Caco-2 (cell line): Measurements from ENCODE around the gene COPS6. TPM values are rescaled to one million over a fixed set of nuclear protein-coding genes. Genes with fewer than 3 reads are reported as not detected.
A peak's percentile ranks its signal among the peaks of the same experiment; 100 is the strongest.

Experiments used
- BruUV-seq: library from RNA; stranded (reverse); fragments of 400-500 nt; replicated peaks from 2 replicates; lab custom pipeline; 2021; lab: Mats Ljungman, UMichigan
- CTCF ChIA-PET: fragments of 300-600 bp; sonication (Branson Sonifier 250); formaldehyde crosslinking; loops from one replicate; lab custom pipeline; 2022; ENCODE audit warnings: antibody characterized with exemption; lab: Charles Lee
- POLR2A ChIA-PET: fragments of 300-600 bp; sonication (Branson Sonifier 250); formaldehyde crosslinking; loops from one replicate; lab custom pipeline; 2022; ENCODE audit warnings: antibody characterized with exemption; lab: Charles Lee
- DNase-seq, 2 experiments: peaks; one replicate each; pipeline versions ENCODE4 v3.0.0 to v3.0.0-alpha.2; 2020 to 2022
- H3K27me3 ChIP-seq: replicated peaks from 2 replicates; pipeline ENCODE4 v1.6.0; 2011; ENCODE audit warnings: low read length; ENCODE audit not compliant: control insufficient read depth, insufficient read depth
- H3K36me3 ChIP-seq: 2 replicates; pipeline ENCODE4 v1.5.1; 2011; ENCODE audit warnings: low read length; ENCODE audit not compliant: control insufficient read depth, insufficient read depth
- H3K4me1 ChIP-seq: fragments of 250-450 bp; sonication (Bioruptor Pico); 2 replicates; pipeline ENCODE4 v1.5.1; 2020; ENCODE audit warnings: mild to moderate bottlenecking
- H3K4me3 ChIP-seq: 2 replicates; pipeline ENCODE4 v1.5.1; 2011; ENCODE audit warnings: low read depth, mild to moderate bottlenecking, control low read depth, low read length
- H3K9me3 ChIP-seq: fragments of 250-450 bp; sonication (Bioruptor Pico); 2 replicates; pipeline ENCODE4 v1.5.1; 2020; ENCODE audit warnings: mild to moderate bottlenecking, moderate library complexity
- H3K27ac Mint-ChIP-seq: one replicate; pipeline ENCODE4 v1.8.0; 2022; ENCODE audit warnings: mixed read lengths; ENCODE audit not compliant: unreplicated experiment
- H3K27me3 Mint-ChIP-seq: one replicate; pipeline ENCODE4 v1.8.0; 2022; ENCODE audit warnings: mixed read lengths; ENCODE audit not compliant: insufficient read depth, unreplicated experiment
- H3K36me3 Mint-ChIP-seq: one replicate; pipeline ENCODE4 v1.8.0; 2022; ENCODE audit warnings: mild to moderate bottlenecking, mixed read lengths; ENCODE audit not compliant: insufficient read depth, unreplicated experiment
- H3K4me1 Mint-ChIP-seq: one replicate; pipeline ENCODE4 v1.8.0; 2022; ENCODE audit warnings: low read depth, mixed read lengths; ENCODE audit not compliant: unreplicated experiment
- H3K4me3 Mint-ChIP-seq: one replicate; pipeline ENCODE4 v1.8.0; 2022; ENCODE audit warnings: mild to moderate bottlenecking, moderate library complexity, mixed read lengths; ENCODE audit not compliant: unreplicated experiment
- H3K9me3 Mint-ChIP-seq: one replicate; pipeline ENCODE4 v1.8.0; 2022; ENCODE audit warnings: mixed read lengths; ENCODE audit not compliant: unreplicated experiment
- intact Hi-C: fragments of 100-400 bp; cut with micrococcal nuclease; formaldehyde crosslinking; loops from one replicate; pipeline ENCODE4 v1.10.0; 2022; ENCODE audit not compliant: unreplicated experiment
- total RNA-seq: library from RNA; stranded (reverse); gene quantifications from 2 replicates; pipeline ENCODE4 v1.2.3, GENCODE V29; 2022
- TF ChIP-seq, protein P1 (sequence below), 2 experiments: fragments of 200-600 bp in 1 of 2; IDR thresholded peaks; 1 replicate in 1 of 2; 2 replicates in 1 of 2; pipeline versions ENCODE4 v1.5.1 to v1.8.0; 2011 to 2022; ENCODE audit warnings: antibody characterized with exemption in 1 of 2, control low read depth in 1 of 2, inconsistent platforms in 1 of 2, low read depth in 1 of 2, low read length in 1 of 2, mild to moderate bottlenecking in 1 of 2, moderate library complexity in 1 of 2; ENCODE audit not compliant: insufficient read depth in 1 of 2, severe bottlenecking in 1 of 2, unreplicated experiment in 1 of 2

The COPS6 gene
- total RNA-seq, 1 experiment from 2014 or later = 142 TPM

DNA sequence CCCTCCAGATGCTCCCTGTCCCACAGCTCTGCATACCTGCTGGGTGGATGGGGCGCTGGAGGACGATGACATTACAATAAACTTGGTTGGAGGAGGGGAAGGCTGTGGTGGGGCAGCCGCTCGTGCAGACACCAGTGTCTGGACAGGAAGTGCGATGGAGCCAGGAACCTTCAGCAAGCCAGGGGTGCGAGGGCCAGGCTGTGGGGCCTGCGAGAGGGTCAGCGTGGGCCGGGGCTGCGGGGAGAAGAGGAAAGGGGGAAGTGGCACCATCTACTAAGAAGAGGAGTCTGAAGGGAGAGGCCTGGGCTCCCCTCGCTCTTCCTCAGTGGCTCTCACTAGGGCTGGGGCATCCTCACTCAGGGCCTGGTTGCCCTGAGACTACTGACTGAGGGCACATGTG is 19.1 kb downstream of the COPS6 start:
- H3K36me3 Mint-ChIP-seq = peaks cover 65% of the 10 kb centered on the region
- CTCF ChIA-PET = no interaction called here

DNA sequence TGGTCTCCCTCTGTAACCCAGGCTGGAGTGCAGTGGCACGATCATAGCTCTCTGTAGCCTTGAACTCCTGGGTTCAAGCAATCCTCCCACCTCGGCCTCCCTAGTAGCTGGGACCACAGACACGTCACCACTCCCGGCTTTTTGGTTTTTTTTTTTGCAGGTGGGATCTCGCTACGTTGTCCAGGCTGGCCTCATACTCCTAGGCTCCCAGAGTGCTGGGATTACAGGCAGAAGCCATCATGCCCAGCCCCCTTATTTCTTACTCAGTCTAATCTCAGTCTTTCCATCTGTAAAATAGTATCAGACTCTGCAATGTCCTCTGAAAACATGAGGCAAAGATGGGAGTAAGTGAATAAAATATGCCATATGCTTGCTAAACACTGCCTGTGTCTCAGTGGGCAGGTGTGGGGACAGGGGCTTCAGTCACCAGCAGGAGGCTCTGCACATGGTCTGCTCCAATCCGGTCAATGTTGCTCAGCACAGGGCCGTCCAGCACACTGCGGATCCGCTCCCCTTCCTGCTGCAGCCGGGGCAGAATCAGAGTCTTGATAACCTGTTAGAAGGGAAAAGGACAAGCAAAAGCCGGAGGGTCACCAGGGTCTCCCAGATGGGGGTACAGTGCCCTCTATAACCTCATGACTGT is 20.9 kb downstream of the COPS6 start:
- no peak overlapping the region for H3K4me3 ChIP-seq
- Mint-ChIP-seq H3K9me3 (no peaks in the 10 kb centered on the region), H3K27me3 (no peaks in the 10 kb centered on the region), H3K4me1 (no peaks in the 10 kb centered on the region), H3K4me3 (no peak overlapping the region), H3K36me3 (peaks cover 65% of the 10 kb centered on the region), H3K27ac (no peak overlapping the region)
- H3K9me3 ChIP-seq = no peaks in the 10 kb centered on the region
- TF ChIP-seq, protein P1, sequence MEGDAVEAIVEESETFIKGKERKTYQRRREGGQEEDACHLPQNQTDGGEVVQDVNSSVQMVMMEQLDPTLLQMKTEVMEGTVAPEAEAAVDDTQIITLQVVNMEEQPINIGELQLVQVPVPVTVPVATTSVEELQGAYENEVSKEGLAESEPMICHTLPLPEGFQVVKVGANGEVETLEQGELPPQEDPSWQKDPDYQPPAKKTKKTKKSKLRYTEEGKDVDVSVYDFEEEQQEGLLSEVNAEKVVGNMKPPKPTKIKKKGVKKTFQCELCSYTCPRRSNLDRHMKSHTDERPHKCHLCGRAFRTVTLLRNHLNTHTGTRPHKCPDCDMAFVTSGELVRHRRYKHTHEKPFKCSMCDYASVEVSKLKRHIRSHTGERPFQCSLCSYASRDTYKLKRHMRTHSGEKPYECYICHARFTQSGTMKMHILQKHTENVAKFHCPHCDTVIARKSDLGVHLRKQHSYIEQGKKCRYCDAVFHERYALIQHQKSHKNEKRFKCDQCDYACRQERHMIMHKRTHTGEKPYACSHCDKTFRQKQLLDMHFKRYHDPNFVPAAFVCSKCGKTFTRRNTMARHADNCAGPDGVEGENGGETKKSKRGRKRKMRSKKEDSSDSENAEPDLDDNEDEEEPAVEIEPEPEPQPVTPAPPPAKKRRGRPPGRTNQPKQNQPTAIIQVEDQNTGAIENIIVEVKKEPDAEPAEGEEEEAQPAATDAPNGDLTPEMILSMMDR (IDR thresholded peaks at IDR 0.05; ENCODE audit: insufficient read depth in 1 of 2, low read depth in 1 of 2, low read length in 1 of 2, severe bottlenecking in 1 of 2, unreplicated experiment in 1 of 2) = peak in 1 of 2 experiments; percentile 45
- DNase-seq = peak in 1 of 2 experiments; percentile 34
- peaks cover 4% of the 10 kb centered on the region for H3K36me3 ChIP-seq
- CTCF ChIA-PET = no interaction called here
- no peaks in the 10 kb centered on the region for H3K4me1 ChIP-seq
- no peaks in the 10 kb centered on the region for H3K27me3 ChIP-seq
- no TSS peak for BruUV-seq
- intact Hi-C loops = no loop called here
- POLR2A ChIA-PET = no interaction called here

More for the DNA sequence above, 19.1 kb downstream of the COPS6 start:
- intact Hi-C loops = no loop called here
- DNase-seq = no peak
- Mint-ChIP-seq H3K4me1 (no peaks in the 10 kb centered on the region), H3K4me3 (no peak overlapping the region), H3K9me3 (no peaks in the 10 kb centered on the region), H3K27me3 (no peaks in the 10 kb centered on the region), H3K27ac (peak overlapping the region; percentile 21)
- peaks cover 4% of the 10 kb centered on the region for H3K36me3 ChIP-seq
- TF ChIP-seq, protein P1 (IDR thresholded peaks at IDR 0.05; ENCODE audit: insufficient read depth in 1 of 2, low read depth in 1 of 2, low read length in 1 of 2, severe bottlenecking in 1 of 2, unreplicated experiment in 1 of 2) = no peak
- no TSS peak for BruUV-seq
- POLR2A ChIA-PET = no interaction called here
- no peaks in the 10 kb centered on the region for H3K27me3 ChIP-seq
- H3K4me3 ChIP-seq = no peak overlapping the region
- H3K4me1 ChIP-seq = no peaks in the 10 kb centered on the region
- no peaks in the 10 kb centered on the region for H3K9me3 ChIP-seq

DNA sequence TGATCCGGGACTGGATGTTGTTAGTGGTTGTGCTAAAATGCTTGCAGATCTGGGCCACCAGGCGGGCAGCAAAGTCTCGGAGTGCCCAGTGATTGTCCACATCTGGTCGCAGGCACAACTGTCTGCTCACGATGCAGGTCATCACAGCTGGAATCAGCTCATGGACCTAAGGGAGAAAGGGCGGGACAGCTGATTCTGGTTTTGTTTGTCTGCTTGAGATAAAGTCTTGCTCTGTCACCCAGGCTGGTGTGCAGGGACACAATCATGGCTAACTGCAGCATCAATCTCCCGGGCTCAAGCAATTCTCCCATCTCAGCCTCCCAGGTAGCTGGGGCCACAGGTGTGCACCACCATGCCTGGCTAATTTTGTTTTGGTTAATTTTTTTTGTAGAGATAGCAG is 22.4 kb downstream of the COPS6 start:
- Mint-ChIP-seq H3K27me3 (no peaks in the 10 kb centered on the region), H3K4me3 (no peak overlapping the region), H3K9me3 (peaks cover 4% of the 10 kb centered on the region), H3K4me1 (peaks cover 5% of the 10 kb centered on the region), H3K27ac (no peak overlapping the region), H3K36me3 (peaks cover 68% of the 10 kb centered on the region)
- DNase-seq = no peak
- no peaks in the 10 kb centered on the region for H3K9me3 ChIP-seq
- TF ChIP-seq, protein P1 (IDR thresholded peaks at IDR 0.05; ENCODE audit: insufficient read depth in 1 of 2, low read depth in 1 of 2, low read length in 1 of 2, severe bottlenecking in 1 of 2, unreplicated experiment in 1 of 2) = no peak
- POLR2A ChIA-PET = interaction anchor here (1.3 kb wide), 1 partner anchor 9 kb away, joined by 4 read pairs; the partner anchor contains the start of genes AP4M1 and MCM7
- H3K27me3 ChIP-seq = no peaks in the 10 kb centered on the region
- CTCF ChIA-PET = no interaction called here
- intact Hi-C loops = no loop called here
- no peaks in the 10 kb centered on the region for H3K4me1 ChIP-seq
- BruUV-seq = no TSS peak
- H3K36me3 ChIP-seq = peaks cover 2% of the 10 kb centered on the region; the same call in 1 of the 2 replicates
- H3K4me3 ChIP-seq = no peak overlapping the region
